HG03097 (cell line): Measurements from ENCODE around the gene MAPKAPK3.
"Not testable (repeated sequence)": the region's sequence is repeated elsewhere in the genome, so short reads cannot be mapped to it uniquely, and the experiment has no call there.

Experiments used
- ATAC-seq: cut with Tn5 transposase; IDR thresholded peaks from one replicate; pipeline ENCODE4 v1.9.1; 2021; ENCODE audit not compliant: unreplicated experiment, low FRiP score

MAPKAPK3 gene

DNA sequence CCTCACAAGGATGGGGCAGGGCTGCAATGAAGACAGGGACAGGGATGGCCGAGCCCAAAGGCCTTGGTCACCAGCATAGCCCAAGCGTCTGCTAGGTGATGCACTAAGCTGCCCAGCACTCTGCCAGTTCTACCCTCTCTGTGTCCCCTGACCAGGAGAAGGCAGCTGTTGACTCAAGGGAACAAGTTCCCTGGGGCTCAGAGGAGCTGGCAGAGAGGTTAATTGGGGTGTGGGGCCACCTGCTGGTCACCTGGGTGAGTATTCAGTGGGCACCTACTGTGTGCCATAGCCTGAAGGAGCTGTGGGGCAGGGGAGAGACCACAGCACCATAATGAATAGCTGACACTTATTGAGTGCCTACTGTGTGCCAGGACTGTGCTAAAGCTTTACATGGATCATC is 35.8 kb downstream of the MAPKAPK3 start:
- ATAC-seq: no peak

DNA sequence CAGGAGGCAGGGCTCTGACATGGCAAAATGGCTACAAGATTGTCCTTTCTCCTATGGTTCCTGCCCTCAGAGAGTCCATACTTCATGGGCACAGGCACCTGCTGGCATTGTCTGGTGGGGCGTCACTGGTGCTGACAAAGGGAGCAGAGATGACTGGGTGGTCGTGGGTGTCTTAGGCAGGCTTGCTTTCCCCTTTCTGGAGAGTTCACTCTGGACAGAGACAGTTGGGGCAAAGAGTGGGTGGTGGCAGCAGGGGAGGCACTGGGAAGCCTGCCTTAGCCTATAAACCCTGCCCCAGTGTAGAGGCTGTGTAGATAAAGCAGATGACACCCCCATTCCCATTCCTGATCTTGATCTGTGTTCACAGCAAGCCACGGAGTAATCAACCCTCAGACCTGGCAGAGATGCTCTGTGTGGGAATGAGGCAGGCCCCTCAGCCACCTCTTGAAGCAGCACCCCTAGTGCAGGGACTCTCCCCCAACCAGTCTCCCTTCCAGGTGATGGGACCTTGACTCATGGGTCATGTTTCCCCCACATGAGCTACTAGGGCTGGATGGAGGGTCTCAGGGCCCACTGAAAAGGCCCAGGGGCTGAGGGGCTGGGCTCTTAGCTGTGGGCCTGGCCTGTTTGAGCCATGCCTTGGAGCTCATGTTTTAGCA is 37.1 kb downstream of the MAPKAPK3 start:
- ATAC-seq: no peak

DNA sequence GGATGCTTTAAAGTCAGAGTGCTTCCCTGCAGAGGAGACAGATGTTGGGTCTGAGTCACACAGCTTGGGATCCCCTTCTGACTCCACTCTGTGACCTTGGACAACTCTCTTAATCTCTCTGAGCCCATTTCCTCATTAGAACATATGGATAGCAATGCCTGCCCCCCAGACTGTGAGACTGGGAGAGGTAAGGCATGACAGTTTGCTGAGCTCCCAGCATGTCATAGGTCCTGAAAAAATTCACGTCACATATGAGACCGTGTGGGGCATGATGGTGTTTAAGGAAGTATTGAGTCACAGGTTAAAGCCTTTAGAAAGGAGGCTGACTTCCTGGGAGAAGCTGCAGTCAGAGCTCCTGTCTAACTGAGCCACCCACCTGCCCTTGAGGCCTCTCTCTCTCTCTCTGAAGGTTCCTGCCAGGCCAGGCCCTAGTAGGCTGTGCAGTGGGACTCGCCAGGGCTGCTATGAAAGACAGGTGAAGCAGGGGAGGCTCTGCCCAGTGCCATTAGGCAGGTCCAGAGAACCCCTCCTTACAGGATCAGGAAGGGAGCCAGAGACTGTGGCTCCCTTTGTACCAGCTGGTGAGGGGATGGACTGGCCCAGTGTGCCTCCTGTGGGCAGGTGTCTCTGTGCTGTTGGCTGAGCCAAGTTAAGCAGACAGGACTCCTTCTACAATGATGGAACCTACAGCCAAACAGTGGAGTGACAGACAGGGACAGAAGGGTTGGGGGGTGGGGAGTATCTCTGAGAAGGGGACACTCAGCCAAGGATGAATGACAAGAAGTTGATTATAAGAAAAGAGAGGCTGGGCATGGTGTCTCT is 38.3 kb downstream of the MAPKAPK3 start:
- no peak for ATAC-seq

DNA sequence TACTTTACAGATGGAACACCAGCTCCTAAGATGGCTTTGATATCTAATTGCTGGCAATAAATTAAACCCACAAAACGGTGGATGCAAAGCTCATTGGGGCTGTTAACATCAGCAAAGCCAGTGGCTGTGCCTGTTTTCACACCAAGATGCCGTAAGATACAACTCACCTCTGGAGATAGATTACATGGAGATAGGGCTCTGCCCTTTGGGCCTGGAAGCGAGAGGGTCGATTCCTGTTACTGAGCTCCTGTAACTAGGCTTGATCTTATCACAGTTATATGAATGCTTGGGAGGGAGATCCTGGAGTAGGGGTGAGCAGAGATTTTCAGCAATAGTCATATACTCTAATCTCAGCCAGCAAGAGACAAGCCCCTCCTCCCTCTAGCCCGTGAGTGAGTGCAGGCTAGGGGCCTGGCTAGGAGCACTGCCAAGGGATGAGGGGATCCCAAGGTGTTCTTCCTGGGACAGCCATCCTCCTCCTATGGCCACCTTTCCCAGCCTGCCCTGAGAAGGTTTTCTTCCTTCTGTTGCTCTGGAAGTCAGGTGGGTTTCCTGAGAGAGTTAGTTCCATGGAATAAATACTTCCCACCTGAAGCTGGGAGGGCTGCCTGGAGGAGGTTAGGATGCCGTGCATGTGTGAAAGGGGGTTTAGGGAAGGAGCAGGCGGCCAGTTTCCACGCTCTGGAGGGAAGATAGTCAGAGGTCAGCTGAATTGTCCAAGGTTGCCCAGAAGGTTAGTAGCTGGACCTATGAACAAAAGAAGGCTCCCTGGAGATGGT is 39.7 kb downstream of the MAPKAPK3 start:
- ATAC-seq: no peak

DNA sequence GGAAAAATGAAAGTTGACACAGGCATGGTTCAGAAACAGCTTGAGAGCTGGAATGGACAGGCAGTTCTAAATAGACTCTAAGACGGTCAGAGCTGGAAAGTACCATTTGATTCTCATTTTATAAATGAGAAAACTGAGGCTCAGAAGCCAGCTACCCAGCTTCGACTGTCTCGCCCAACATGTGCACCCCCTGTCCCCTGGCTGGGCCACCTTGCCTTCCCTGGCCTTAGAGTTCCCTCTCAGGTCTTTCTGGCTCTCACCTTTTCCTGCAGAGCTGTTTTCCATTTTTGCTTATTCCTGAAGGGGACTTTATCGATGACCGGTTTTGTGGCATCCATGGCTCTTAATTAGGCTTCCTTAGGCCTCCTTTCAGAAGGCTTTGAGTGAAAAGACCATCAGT is 40.5 kb downstream of the MAPKAPK3 start:
- no peak for ATAC-seq

DNA sequence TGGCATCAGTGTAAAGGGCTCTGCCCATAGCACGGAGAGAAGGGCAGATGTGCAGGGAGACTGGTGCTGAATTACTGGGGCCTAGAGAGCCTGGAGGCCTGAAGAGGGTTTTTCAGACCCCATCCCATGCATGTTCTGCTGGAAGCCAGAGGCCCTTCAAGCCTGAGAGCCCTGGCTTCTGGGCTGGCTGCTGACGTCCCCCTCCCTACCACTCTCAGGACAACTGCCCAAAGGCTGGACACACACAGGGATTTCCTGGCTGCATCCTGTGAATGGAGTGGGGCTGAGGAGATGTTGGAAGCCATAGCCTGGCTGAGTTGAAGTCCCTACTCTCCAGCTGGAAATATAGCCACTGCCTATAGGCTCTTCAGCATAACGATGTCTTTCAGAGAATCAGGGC is 40.9 kb downstream of the MAPKAPK3 start:
- no peak for ATAC-seq

DNA sequence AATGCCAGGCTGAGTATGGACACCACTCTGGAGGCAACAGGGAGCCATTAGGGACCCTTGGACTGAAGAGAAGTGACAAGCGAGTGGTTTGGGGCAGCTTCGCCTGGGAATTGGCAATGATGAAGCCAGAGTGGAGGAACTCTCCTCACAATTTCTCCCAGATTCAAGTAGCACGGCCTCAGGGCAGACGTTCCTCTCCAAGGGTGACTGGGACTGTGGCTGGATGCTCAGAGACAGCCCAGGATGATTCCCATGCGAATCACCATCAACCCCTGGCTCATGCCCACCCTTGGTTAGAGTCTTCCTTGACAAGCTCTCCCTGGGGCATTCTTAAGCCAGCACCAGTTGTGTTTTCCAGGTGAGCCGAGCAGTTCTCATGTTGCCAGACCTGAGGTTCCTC is 41.5 kb downstream of the MAPKAPK3 start:
- no peak for ATAC-seq

DNA sequence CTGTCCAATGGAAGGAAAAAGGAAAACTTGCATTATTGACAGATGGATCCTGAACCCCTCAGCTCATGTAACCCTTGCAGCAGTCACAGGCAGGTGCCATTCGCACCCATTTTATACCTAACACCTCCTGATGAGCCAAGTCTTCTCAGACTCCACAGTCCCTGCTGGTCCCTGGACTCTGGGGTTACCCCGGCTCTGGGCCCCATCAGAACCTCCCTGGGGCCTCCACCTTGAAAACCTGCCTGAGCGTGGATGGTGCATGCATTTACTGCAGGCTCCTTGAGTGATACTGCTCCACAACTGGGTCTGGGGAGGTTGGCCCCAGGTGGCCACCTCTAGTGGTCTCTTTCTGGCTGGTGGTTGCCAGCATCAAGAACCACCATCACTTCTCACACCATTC is 41.9 kb downstream of the MAPKAPK3 start:
- no peak for ATAC-seq

DNA sequence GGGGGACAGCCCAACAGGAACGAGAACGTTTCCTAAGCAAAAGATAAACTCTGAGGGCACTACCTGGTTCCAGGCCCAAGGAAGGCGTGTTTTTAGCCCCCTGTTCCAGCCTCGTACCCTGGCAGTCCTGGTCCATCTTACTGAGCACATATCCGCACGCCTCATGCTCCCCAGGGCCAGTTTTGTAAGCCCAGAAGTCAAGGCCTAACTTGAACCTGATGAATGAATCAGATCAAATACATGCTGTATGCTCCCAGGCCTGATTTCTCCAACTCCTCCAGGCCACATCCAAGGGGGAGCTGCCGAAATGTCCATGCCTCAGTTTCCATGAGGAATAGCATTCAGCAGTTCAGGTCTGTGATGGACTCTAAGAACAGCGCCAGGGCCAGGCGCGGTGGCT is 43.4 kb downstream of the MAPKAPK3 start:
- ATAC-seq: no peak

DNA sequence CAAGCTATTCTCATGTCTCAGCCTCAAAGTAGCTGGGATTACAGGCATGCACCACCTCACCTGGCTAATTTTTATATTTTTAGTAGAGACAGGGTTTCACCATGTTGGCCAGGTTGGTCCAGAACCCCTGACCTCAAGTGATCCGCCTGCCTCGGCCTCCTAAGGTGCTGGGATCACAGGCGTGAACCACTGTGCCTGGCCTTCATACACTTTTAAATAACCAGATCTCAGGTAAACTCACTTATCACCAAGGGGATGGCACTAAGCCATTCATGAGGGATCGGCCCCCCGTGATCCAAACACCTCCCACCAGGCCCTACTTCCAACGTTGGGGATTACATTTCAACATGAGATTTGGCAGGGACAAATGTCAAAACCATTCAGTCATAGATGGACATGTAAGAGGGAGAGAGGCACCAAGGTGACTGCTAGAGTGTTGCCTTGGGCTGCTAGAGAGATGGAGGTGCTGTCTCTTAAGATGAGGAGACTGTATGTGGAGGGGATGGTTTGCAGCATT is 44.4 kb downstream of the MAPKAPK3 start:
- no peak for ATAC-seq

DNA sequence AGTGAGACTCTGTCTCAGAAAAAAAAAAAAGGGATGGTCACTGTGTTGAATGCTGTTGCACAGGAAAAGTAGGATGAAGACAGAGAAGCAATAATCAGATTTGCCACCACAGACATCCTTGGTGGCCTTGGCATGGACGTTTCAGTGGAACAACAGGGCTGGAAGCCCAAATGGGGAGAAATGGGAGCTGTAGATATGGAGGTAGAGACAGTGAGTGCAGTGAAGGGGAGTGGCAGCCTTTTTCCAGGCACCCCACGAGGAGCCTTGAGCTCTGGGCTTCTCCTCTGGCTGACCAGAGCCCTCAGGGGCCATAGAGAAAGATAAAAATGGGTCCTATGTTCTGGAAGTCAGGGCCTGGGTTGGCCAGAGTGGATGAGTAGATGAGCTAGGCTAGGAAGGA is 45.5 kb downstream of the MAPKAPK3 start:
- no peak for ATAC-seq

DNA sequence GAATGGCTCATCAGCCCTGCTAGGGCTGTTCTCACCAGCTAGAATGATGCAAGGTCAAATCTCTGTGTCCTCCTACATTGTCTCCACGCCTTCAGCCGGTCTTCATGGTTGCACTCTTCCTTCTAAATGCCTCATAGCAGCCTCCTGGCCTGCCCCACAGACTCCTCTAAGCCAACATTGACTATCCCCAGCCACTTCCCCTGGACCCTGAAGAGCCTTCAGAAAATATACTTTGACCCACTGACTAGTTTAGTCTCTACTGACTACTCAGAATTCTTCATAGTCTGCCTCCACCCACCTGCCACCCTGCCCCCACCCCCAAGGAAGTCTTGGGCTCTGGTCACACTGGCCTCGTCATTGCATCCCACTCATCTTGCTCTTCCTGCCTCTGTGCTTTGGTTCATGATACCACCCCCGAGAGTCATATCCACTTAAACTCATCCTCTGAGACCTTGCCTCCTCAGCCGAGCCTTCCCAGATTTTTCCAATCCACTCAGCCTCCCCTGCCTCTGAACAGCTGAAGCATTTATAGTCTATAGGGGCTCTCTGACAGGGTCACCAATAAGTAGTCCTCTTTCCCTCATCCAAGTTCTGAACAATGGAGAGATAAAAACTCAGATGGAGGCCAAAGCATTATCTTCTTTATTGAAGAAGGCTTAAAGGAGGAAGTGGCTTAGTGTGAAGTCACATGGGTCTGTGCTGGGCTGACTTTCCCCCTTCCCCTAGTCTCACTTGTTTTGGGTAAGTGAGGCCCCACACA is 48.3 kb downstream of the MAPKAPK3 start:
- ATAC-seq: no peak

DNA sequence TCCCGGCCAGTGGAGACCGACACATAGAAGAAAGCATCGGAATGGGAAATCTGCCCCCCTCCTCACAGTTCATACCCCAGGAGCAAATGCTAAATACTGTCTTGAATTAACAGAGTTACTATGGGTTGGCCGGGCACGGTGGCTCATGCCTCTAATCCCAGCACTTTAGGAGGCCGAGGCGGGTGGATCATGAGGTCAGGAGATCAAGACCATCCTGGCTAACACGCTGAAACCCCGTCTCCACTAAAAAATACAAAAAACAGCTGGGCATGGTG is 48.8 kb downstream of the MAPKAPK3 start:
- ATAC-seq: not testable (repeated sequence)

DNA sequence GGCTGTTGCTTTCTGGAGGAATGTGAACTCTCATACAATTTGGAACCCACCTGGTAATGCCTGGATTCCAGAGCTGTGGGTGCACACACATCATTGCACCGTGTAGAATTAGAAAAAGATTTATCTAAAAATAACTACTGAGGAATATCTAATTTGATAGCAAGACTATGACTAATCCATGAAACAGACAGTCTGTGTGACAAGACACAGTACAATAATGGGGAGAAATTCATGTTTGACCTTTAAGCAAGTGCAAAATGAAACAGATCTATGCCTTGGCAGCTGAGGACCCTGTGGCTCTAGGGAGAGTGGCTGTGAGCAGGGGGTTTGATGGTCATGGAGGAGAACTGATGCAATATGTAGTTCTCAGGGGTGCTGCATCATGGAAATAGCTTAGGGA is 49.9 kb downstream of the MAPKAPK3 start:
- no peak for ATAC-seq

DNA sequence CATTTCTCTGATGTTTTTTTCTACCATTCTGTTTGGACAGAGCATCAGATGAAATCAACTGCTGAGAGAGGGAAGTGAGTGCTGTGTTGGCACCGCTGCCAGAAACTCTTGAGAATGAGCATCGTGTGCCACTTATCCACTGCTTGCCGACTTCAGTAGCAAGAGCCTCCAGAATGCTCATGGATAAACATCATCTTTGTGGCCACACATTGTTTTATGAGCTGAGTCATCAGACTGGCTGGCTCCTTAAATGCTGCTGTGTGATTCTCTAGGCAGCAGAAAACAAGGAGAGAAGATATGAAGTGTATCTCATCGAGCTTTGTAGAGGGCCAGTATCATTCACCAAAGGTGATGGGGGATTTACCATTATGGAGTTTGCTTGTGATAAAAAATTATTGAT is 54.4 kb downstream of the MAPKAPK3 start:
- ATAC-seq: no peak

DNA sequence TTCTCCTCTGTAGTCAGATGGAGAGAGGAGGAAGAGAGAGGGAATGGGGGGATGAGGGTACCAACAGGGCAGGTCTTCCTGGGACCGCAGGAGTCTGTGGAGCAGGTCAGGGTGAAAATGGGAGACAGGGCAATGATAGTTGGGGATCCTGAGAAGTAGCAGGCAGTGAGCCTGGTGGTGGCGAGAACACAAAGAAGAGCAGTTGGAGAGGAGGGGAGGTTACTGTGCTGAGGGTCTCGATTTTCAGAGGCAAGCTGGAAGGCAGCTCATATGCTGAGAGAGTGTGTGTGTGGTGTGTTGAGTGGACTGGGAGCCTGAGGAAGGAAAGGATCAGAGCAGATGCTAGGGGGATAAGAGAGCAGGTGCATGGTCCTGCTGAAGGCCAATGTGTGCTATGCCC is 55.7 kb downstream of the MAPKAPK3 start:
- ATAC-seq: no peak

DNA sequence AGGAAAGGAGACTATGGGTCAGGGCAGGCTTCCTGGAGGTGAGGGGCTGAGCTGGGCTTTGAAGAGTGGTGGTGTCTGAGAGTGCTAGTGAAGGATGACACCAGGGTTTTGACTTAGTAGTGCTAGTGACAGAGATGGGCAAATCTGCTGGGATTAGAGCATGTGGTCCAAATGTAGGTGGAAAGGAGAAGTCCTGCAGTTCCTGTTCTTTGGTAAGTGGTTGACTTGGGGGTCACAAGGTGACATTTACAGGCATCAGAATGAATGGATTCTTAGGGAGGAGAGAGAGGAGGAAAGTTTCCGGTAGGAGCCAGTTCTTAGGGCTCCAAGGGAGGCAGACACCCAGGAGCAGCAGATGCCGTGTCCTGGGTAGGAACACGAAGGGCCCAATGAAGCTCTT is 57.0 kb downstream of the MAPKAPK3 start:
- no peak for ATAC-seq

DNA sequence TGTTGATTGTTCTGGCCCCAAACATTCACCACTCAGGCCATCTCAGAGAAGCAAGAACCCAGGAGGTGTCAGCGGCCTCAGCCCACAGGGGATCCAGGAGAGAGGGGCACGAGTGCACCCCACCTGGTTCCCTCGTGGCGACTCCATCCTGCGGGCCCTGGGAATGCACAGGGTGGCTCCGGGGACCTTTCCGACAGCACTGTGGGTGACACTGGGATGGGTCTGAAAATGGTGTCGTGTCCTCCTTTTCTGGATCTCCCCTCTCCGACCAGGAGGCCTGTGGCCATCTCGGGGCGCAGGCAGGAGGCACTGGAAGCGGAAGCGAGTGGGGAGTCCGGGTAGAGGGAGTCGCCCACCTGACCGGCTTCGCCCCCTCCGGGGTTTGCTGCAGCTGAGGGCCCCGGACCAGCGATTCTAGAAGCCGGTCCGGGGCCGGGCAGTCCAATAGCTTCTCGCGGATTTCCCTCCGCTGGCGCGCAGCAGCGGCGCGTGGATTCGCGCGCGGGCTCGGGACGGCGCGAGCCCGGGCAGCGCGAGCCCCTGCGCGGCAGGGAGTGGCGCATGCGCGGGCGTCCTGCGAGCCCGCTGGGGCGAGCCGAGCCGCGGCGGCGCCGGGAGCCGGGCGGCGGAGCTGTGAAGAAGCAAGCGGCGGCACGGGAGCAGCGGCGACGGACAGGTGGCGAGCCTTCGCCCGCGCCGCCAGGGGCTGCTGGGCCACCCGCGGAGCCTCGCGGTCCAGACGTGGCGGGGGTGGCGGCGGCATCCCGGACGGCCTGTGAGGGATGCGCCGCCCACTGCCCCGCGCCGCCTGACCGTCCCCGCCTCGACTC is 57.6 kb downstream of the MAPKAPK3 start, which contains the start of gene DOCK3:
TSS of gene DOCK3 (plus strand) at position 579 of the 830 bp plus-strand sequence. CDS start 337 bp downstream, outside the sequence.
- ATAC-seq: peak; percentile 59

DNA sequence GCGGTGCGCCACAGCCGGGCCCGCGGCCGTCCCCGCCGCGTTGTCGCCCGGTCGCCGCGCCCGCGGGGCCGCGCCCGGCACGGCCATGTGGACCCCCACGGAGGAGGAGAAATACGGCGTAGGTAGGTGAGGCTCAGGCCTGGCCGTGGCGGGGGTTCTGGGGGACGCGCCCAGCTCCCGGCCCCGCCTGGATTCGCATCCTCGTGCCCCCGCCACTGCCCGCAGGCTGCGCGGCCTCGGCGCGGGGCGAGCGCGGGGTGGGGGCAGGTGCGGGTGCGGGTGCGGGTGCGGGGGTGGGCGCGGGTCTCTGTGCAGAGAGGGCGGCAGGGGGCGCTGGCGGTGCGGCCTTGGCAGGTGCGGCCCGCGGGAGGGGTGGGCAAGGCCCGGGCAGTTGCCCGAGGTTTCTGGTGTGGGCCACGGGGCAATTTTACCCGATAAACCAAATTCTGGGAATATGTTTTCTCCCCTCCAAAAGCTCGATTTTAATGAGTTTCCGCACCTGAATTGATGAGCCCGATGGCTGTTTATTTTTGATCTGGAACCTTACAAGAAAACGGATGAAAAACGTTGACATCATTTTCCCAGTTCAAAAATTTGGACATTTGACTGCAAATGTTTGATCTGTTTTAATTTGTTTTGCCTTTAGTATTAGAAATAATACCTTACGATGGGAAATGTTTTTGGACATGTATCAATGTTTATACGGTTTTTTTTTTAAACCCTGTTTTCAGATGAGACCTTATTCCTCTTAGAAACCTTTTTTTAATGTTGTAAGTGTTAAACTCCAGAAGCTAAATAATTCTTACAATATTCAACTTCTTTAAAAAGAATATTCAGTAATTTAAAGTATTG is 58.5 kb downstream of the MAPKAPK3 start:
- no peak for ATAC-seq
